AML-193 (cell line): ENCODE measurements around the gene CEACAM5.

ENCODE experiments used
- DNase-seq, 2 experiments: peaks; one replicate each; lab custom pipeline; 2025; lab: John Stamatoyannopoulos, UW

Gene CEACAM5

DNA sequence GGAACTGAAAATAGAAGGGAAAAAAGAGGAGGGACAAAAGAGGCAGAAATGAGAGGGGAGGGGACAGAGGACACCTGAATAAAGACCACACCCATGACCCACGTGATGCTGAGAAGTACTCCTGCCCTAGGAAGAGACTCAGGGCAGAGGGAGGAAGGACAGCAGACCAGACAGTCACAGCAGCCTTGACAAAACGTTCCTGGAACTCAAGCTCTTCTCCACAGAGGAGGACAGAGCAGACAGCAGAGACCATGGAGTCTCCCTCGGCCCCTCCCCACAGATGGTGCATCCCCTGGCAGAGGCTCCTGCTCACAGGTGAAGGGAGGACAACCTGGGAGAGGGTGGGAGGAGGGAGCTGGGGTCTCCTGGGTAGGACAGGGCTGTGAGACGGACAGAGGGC is at the start of gene CEACAM5:
Gene CEACAM5, plus strand, starts transcription at position 146 of the 400 bp plus-strand sequence. Its CDS starts 106 bp downstream, at position 252.
- no peak for DNase-seq

DNA sequence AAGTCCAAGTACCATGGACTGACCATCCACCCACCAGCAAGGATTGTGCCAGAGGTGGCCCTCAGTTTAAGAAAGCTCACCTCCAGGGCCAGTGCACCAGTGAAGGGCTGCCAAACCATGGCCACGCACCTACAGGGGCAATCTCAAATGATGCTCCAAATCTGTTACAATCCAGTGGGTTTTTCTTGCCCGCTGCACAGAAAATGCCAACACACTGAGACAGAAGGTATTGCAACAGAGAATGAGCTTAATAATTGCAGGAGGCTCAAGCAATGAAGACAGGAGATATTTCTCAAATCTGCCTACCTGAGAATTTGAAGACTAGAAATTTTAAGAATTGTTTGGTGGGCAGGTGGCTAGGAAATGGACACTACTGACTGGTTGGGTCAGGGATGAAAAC is 42.4 kb upstream of the CEACAM5 start:
- DNase-seq, result no peak

DNA sequence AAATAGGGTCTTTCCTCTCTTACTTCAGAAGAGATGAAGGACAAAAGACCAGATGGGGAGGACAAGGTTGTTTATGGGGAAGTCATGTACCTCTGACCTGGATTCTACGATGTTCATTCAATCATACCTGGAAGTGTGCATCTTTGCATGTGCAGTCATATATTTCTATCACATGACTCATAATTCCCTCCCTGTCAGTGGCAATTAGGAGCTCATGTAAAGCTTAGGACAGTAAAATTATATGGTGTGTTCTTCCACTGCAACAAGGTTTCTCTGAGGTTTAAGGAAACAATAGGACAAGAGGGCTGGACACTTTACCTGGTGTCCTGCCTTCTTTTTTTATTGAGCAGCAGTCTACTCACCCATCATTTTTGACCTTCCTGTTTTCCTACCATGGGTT is 40.1 kb upstream of the CEACAM5 start:
- no peak for DNase-seq

DNA sequence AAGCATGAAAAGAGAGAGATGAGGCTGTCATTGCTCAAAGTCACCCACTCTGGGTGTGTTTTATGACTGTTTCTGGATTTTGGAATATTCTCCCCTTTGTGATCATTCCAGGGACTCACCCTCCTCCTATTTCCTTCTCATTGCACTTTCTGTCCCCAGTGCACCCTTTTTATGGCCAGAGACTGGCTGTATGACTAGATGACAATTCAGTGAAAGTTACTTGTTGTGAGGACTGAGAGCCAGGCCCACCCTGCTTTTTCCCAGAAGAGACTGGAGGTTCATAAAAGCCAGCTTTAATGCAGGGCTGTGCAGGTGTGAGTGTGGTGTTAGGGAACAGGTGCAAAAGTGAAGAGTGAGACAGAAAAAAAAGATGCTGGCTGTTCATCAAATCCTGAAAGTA is 37.7 kb upstream of the CEACAM5 start:
- no peak for DNase-seq

DNA sequence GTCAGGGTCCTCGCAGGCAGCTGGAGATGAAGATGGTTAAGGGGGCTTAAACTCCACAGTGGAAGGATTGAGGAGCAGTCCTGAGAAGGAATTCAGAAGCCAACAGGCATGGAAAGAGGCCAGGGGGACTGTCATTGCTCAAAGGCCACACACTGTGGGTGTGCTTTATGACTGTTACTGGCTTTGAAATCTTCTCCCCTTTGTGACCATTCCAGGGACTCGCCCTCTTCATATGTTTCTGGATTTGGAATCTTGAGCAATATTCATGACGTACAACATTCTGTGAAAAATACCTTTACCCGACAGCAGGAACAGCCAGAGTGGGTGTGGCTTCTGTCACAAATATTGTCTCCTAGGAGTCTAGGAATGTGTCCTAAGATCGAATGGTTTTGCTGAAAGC is 36.9 kb upstream of the CEACAM5 start:
- no peak for DNase-seq

DNA sequence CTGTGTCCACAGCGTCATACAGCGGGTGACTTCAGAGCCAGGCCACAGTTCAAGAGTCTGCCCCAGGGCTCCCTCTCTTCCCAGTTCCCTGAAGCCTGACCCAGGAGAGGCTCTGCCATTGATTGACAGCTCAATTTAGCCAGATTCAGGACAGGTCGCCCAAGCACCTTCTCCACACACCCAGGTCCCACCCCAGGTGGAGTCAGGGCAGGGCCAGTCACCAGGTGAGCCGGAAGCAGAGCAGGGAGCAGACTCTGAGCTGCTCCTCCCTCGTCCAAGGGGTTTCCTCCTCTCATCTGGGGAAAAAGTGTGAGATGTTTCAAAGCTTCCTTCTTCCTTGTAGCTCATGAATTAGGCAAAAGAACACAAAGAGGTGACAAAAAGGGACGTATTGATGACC is 26.0 kb upstream of the CEACAM5 start:
- no peak for DNase-seq

DNA sequence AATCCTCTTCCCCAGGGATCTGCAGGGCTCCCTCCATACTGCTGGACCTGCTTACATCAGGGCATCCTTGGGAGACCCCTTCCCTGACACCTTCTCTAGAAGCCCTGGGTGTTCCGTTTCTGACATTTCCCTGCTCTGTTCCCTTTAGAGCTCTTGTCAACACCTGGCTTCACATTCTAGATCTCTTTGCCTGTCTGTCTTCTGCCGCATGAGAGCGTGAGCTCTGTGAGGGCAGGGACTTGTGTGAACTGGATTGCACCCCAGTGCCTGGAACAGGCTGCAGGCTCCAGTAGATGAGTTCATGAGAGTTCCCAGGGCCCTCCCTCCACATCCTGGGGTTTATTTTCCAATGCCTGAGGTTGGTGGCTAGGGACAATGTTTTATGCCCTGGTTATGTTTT is 21.0 kb upstream of the CEACAM5 start:
- DNase-seq, result no peak

DNA sequence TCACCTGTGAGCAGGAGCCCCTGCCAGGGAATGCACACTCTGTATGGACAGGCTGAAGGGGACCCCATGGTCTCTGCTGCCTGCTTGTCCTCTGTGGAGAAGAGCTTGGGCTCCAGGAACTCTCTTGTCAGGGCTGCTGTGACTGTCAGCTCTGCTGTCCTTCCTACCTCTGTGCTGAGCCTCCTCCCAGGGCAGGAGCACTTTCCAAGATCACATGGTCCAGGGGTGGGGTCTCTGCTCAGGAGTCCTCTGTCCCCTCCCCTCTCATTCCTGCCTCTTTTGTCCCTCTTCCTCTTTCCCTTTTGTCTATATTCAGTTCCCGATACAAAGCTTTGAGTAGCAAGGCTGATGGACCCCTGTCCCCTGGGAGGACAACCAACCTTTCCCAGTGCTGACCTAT is 20.3 kb upstream of the CEACAM5 start, which contains the start of gene CEACAM7:
Gene CEACAM7, minus strand, starts transcription at position 173 of the 400 bp plus-strand sequence. Its CDS starts 105 bp downstream, at position 68.
- no peak for DNase-seq

DNA sequence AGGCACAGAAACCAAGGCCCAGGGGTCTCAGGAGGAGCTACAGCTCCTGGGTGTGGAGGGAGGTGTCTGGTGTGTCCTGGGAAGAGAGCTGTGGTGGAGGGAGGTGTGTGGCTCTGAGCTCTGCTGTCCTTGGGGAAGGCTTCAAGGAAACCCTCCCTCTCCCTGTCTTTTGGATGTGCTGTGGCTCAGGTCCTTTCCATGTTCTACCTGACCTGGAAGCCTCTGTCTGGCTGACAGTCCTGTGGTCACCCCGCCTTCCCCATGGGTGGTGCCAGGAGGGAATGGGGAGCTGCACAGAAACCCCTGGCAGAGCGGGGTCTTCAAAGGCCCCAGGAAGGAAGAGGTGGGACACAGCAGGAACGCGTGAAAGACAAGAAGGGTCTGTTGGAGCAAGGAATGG is 19.7 kb upstream of the CEACAM5 start:
- DNase-seq, result no peak

DNA sequence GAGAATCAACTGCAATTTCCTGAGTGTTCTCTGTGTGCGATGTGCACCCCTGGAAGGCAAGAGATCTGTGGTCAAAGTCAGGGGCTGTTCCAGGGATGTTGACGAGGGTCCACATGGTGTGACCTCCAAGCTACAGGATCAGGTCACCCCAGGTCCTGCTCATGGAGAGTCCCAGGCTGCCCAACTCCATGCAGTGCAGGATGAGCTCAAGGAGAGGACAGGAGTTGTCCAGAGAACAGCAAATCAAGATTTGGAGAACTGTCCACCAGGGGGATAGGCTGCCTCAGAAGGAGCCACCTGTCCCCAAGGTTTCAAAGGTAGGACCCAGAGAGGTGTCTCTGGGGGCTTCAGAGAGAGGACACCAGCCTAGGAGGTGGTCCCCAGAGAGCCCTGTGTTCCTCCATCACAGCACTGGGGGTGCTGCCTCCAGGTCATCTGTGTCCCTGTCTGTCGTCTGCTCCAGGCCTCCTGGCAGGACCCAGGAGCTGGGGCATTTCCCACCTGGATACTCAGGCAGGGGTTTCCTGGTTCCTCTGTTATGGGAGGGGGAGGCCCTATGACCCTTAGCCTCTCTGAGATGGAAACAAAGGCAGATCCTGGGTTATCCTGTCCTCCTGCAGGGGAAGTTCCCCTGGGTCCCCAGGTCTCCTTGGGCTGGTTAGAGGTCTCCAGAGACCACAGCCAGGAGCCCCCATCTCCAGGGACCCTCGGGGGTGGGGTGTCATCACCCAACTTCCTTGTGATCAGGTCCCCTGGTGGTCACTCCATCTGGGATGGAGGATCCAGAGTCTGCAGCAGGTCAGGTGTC is 18.2 kb upstream of the CEACAM5 start:
- DNase-seq, result no peak

DNA sequence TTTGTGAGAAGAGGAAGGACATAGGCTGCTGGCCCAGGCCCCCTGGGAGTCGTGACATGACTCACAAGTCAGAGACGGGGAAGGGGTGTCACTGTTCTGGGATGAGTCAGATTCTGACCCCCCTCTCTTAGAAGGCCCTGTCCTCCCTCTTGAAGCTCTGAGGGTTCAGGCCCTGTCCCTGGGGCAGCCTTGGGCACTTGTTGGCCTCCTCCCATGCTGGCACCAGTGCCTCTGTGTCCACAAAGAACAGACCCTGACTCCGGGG is 17.7 kb upstream of the CEACAM5 start:
- DNase-seq, result no peak

DNA sequence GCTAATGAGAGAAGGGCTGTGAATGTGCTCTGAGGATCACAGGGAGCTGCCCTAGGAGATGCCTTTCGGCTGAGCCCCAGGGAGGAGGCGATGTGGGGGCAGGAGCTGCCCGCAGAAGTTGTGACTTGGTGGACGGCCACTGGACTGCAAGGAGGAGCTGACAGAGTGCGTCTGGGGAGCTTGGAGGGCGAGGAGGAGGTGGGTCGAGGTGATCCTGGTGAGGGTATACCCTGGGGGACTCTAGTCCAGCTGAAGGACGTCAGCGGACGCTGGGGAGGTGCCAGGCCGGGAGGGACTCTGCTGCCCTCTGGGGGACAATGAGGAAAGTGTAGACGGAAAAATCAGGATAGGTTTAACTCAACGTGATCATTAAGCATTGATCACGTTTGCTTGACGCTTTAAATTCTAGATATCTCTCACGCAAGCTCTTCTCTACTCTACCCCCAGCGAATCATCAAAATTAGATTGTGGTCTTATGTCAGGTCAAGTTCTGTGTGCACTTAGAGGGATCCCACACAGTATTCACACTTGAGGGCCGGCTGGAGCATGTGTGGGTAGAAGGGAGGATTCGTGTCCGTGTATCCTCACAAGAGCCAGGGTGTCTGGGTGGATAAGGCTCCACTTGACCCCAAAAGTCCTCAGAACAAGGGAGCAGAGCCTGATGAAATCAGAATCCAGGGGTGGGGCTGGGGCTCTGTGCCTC is 17.0 kb upstream of the CEACAM5 start:
- DNase-seq, result peak; percentile 7 to 37

DNA sequence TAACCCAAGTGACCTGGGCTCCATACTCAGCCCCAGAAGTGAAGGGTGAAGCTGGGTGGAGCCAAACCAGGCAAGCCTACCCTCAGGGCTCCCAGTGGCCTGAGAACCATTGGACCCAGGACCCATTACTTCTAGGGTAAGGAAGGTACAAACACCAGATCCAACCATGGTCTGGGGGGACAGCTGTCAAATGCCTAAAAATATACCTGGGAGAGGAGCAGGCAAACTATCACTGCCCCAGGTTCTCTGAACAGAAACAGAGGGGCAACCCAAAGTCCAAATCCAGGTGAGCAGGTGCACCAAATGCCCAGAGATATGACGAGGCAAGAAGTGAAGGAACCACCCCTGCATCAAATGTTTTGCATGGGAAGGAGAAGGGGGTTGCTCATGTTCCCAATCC is 14.2 kb upstream of the CEACAM5 start:
- DNase-seq, result no peak

DNA sequence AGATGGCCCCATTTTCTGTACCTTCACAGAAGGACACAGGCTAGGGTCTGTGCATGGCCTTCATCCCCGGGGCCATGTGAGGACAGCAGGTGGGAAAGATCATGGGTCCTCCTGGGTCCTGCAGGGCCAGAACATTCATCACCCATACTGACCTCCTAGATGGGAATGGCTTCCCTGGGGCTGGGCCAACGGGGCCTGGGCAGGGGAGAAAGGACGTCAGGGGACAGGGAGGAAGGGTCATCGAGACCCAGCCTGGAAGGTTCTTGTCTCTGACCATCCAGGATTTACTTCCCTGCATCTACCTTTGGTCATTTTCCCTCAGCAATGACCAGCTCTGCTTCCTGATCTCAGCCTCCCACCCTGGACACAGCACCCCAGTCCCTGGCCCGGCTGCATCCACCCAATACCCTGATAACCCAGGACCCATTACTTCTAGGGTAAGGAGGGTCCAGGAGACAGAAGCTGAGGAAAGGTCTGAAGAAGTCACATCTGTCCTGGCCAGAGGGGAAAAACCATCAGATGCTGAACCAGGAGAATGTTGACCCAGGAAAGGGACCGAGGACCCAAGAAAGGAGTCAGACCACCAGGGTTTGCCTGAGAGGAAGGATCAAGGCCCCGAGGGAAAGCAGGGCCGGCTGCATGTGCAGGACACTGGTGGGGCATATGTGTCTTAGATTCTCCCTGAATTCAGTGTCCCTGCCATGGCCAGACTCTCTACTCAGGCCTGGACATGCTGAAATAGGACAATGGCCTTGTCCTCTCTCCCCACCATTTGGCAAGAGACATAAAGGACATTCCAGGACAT is 13.4 kb upstream of the CEACAM5 start:
- DNase-seq, result no peak

DNA sequence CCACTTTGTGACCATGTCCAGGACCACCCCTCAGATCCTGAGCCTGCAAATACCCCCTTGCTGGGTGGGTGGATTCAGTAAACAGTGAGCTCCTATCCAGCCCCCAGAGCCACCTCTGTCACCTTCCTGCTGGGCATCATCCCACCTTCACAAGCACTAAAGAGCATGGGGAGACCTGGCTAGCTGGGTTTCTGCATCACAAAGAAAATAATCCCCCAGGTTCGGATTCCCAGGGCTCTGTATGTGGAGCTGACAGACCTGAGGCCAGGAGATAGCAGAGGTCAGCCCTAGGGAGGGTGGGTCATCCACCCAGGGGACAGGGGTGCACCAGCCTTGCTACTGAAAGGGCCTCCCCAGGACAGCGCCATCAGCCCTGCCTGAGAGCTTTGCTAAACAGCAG is 12.7 kb upstream of the CEACAM5 start:
- DNase-seq, result no peak

DNA sequence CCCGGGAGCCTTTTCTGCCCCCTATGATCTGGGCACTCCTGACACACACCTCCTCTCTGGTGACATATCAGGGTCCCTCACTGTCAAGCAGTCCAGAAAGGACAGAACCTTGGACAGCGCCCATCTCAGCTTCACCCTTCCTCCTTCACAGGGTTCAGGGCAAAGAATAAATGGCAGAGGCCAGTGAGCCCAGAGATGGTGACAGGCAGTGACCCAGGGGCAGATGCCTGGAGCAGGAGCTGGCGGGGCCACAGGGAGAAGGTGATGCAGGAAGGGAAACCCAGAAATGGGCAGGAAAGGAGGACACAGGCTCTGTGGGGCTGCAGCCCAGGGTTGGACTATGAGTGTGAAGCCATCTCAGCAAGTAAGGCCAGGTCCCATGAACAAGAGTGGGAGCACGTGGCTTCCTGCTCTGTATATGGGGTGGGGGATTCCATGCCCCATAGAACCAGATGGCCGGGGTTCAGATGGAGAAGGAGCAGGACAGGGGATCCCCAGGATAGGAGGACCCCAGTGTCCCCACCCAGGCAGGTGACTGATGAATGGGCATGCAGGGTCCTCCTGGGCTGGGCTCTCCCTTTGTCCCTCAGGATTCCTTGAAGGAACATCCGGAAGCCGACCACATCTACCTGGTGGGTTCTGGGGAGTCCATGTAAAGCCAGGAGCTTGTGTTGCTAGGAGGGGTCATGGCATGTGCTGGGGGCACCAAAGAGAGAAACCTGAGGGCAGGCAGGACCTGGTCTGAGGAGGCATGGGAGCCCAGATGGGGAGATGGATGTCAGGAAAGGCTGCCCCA is 11.8 kb upstream of the CEACAM5 start:
- peak; percentile 1 to 14 for DNase-seq

DNA sequence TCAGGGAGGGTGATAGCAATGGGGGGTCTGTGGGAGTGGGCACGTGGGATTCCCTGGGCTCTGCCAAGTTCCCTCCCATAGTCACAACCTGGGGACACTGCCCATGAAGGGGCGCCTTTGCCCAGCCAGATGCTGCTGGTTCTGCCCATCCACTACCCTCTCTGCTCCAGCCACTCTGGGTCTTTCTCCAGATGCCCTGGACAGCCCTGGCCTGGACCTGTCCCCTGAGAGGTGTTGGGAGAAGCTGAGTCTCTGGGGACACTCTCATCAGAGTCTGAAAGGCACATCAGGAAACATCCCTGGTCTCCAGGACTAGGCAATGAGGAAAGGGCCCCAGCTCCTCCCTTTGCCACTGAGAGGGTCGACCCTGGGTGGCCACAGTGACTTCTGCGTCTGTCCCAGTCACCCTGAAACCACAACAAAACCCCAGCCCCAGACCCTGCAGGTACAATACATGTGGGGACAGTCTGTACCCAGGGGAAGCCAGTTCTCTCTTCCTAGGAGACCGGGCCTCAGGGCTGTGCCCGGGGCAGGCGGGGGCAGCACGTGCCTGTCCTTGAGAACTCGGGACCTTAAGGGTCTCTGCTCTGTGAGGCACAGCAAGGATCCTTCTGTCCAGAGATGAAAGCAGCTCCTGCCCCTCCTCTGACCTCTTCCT is 11.1 kb upstream of the CEACAM5 start:
- DNase-seq, result no peak

DNA sequence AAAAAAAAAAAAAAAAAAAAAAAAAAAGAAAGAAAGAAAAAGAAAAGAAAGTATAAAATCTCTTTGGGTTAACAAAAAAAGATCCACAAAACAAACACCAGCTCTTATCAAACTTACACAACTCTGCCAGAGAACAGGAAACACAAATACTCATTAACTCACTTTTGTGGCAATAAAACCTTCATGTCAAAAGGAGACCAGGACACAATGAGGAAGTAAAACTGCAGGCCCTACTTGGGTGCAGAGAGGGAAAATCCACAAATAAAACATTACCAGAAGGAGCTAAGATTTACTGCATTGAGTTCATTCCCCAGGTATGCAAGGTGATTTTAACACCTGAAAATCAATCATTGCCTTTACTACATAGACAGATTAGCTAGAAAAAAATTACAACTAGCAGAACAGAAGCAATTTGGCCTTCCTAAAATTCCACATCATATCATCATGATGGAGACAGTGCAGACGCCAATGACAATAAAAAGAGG is 9.6 kb upstream of the CEACAM5 start:
- DNase-seq, result peak; percentile 44 to 53

DNA sequence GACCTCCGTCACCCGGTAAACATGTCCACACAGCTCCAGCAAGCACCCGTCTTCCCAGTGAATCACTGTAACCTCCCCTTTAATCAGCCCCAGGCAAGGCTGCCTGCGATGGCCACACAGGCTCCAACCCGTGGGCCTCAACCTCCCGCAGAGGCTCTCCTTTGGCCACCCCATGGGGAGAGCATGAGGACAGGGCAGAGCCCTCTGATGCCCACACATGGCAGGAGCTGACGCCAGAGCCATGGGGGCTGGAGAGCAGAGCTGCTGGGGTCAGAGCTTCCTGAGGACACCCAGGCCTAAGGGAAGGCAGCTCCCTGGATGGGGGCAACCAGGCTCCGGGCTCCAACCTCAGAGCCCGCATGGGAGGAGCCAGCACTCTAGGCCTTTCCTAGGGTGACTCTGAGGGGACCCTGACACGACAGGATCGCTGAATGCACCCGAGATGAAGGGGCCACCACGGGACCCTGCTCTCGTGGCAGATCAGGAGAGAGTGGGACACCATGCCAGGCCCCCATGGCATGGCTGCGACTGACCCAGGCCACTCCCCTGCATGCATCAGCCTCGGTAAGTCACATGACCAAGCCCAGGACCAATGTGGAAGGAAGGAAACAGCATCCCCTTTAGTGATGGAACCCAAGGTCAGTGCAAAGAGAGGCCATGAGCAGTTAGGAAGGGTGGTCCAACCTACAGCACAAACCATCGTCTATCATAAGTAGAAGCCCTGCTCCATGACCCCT is 9.0 kb upstream of the CEACAM5 start:
- DNase-seq, result no peak

DNA sequence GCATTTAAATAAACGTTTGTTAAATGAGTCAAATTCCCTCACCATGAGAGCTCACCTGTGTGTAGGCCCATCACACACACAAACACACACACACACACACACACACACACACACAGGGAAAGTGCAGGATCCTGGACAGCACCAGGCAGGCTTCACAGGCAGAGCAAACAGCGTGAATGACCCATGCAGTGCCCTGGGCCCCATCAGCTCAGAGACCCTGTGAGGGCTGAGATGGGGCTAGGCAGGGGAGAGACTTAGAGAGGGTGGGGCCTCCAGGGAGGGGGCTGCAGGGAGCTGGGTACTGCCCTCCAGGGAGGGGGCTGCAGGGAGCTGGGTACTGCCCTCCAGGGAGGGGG is 8.5 kb upstream of the CEACAM5 start:
- DNase-seq, result no peak
